CD4-positive, alpha-beta T cell treated with Interleukin-17A for 4 hours (primary cell): ENCODE results near the gene GCK.
A peak's percentile ranks its signal among the peaks of the same experiment; 100 is the strongest.
"Not testable (repeated sequence)": the region's sequence is repeated elsewhere in the genome, so short reads cannot be mapped to it uniquely, and the experiment has no call there.

Source experiments
- DNase-seq: peaks from one replicate; pipeline ENCODE4 v3.0.0-alpha.2; 2020; ENCODE audit warnings: mixed read lengths

GCK gene

DNA sequence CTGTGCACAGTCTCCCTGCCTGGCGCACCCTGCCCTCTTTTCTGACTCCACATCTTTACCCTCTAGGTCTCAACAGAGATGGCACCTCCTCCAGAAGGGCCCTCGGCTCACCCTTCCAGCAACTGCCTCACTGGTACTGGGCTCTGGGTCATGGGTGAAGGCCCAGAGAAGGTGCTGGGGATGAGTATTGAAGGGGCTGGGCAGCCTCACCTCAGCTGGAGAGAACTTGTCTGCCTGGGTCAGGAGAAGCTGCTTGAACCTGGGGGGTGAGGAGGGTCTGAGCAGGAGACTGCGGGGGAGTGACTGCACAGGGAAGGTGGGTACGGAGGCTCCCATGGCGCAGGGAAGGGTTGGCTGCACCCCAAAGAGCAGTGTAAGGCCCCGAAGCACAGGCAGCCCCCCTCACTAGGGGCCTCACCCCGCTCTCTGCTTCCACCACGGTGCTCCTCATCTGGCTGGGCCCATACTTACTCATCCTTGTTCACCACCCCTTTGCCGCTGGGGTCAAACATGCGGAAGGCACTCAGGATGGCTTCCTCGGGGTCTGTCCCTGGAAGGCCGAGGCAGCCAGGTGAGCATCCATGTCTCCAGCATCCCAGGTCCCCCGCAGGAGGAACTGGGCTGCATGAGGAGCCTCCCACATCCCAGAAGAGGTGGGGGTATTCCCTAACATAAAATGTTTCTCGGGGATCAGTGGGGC lies 49.8 kb downstream of the GCK start:
- DNase-seq = no peak

GRCh38 chr7:44138698-44139097 lies 50.5 kb downstream of the GCK start:
- DNase-seq = no peak

GRCh38 chr7:44136731-44137130 lies 52.5 kb downstream of the GCK start:
- DNase-seq = no peak

DNA sequence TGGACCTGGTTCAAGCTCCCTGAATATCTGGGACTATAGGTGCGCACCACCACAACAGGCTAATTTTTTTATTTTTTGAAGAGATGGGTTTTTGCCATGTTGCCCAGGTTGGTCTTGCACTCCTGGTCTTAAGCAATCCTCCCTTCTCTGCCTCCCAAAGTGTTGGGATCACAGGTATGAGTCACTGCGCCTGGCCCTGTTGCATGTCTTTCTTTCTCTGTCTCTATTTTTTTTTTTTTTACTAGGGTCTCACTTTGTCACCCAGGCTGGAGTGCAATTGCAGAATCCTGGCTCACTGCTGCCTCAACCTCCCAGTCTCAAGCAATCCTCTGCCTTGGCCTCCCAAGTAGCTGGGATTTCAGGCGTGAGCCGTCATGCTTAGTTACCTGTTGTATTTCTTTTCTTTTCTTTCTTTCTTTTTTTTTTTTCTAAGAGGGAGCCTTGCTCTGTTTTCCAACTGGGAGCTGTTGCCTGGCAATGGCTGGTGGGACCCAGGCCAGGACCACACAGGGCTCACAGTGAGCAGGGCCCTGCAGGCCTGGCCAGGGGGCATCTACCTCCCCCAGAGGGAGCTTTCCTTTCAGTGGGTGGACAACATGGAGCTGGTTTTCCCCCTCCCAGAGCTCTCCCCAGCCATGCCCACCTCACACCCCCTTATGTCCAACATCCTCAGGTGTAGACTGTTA lies 54.2 kb downstream of the GCK start:
- DNase-seq = no peak

DNA sequence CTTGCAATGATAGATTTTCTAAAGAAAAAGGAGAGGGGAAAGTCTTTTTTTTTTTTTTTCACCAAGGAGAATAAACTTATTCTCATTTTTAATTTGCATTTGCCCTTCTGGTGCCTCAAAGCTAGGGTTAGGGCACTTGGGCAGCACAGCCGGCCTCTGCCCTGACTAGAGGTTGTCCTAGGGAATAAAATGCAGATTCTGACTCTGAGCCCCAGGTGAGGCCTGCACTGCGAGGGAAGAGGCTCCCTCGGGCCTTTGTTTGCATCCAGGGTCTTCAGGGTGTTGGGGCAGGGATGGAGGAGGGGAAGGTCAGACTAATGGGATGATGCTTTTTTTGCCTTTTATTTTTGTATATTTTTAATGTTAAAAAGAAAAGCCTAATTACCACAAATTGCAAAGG lies 55.9 kb downstream of the GCK start:
- no peak for DNase-seq

GRCh38 chr7:44132039-44132438 lies 57.2 kb downstream of the GCK start:
- DNase-seq = no peak

- no peak for DNase-seq
Observed at GRCh38 chr7:44131173-44132029, 57.8 kb downstream of the GCK start.

DNA sequence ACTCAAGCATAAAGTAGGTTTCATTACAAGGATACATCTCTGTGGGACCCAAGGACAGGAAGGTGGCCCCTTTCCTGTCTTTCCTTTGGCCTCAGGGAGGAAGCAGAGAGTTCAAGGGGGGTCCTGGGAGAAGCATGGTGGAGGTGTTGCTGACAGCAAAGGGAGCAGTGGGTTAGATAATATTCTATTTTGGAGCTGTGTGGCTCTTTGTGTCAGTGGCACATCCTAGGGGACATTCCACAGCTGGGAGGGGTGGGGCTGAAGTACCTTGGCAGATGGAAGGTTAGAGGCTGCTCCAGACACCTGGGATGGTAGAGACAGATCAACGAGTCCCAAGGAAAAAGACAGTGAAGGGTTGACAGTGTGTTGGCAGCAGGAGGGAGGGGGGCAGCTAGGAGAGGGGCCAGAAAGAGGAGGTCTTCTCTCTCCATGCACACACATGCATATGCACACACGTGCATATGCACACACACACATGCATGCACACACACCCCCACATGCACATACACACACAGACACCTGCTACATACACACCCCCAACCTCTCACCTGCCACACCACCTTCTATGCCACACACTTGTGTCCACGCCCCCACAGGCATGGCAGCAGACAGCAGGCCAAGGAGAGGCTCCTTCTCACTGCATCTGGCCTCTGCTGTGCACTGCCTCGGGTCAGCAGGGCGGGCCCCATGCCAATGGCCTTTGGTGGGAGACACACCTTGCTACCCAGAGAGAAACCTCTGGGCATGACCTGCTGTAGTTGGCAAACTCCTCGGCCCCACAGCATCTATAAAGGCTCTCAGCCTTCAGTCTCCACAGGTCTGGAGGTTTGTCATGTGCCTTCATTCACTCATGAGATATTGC lies 60.3 kb downstream of the GCK start:
- DNase-seq = no peak

- DNase-seq = no peak
Observed at GRCh38 chr7:44127161-44127560, 62.1 kb downstream of the GCK start.

DNA sequence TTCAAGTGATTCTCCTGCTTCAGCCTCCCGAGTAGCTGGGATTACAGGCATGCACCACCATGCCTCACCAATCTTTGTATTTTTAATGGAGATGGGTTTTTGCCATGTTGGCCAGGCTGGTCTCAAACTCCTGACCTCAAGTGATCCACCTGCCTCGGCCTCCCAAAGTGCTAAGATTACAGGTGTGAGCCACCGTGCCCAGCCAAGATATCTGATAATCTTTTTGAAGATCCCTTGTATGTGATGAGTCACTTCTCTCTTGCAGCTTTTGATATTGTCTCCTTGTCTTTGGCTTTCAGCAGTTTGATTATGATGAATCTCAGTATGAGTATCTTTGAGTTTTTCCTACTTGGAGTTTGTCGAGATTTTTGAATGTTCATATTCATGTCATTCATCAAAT lies 62.7 kb downstream of the GCK start:
- not testable (repeated sequence) for DNase-seq

GRCh38 chr7:44124822-44125202 lies 64.4 kb downstream of the GCK start:
- no peak for DNase-seq

DNA sequence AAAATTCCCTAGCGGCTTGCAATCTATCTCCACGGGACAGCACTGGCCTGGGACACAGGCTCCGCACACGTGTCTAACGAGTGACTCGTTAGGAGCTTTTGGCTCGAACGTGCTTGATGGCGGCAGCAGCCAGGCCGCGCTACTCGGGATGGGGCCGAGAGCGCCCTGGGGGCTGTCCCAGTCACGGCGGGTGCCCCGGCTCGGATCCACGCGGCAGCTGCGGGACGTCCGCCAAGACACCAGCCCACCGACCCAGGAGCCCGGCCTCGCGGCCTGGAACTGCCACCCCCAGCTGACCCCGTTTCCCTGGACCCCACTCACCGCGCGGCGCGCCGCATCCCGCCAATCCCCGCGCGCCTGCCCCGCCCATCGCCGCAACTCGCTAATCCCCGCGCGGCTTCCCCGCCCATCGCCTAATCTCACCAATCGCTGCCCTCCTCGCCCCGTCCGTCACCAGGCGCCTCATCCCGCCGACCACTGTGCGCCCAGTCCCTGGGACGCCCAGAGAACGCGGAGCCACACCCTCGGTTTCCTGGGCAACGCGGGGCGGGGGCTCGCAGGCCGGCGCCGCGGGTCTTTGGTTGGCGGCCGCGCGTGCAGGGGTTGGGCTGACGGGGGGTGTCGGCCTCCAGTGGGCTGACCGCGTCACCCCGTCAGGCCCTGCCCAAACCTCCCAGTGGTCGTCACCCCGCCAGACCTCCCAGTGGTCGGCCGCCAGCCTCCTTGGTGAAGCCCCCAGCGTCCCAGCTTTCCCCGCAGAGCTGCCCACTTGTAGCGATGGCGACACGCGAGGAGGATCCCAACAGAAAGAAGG lies 65.8 kb downstream of the GCK start, which contains the start of gene POLD2:
TSS of gene POLD2 (minus strand) at position 359 of the 814 bp plus-strand sequence. CDS start 1,495 bp downstream, outside the sequence.
- DNase-seq = peak; percentile 98

GRCh38 chr7:44122529-44122928 lies 66.7 kb downstream of the GCK start:
- DNase-seq = no peak

DNA sequence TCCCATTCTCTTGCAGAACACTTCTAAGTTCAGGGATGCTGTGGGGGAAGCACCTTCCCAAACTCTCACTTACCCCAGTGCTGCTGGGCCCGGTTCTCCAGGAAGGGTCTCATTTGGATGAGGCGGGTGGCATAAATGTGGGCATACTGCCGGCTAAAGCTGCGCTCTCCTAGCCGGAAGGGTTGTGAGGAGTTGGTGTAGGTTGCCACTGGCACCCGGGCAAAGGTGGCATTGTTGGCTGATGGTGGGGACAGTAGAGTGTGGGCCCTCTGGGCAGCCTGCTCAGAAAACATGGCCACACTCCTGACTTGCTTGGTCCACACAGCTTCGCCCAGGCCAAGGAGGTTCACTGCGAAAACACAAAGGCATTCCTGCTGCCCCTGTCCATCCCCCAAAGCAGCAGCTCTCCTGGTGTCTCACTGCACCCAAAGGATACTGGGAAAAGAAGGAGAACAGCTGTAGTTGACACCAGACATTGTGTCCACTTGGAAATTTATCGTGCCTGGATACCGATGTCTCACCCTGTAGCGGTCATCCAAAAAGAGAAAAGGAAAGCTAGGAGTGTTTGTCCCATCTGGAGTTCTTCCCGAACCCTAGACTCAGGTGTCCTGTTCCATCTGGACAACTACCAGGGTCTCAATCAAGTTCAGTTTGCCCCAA lies 67.3 kb downstream of the GCK start:
- DNase-seq = no peak

- DNase-seq = no peak
Observed at GRCh38 chr7:44120395-44120794, 68.8 kb downstream of the GCK start.

DNA sequence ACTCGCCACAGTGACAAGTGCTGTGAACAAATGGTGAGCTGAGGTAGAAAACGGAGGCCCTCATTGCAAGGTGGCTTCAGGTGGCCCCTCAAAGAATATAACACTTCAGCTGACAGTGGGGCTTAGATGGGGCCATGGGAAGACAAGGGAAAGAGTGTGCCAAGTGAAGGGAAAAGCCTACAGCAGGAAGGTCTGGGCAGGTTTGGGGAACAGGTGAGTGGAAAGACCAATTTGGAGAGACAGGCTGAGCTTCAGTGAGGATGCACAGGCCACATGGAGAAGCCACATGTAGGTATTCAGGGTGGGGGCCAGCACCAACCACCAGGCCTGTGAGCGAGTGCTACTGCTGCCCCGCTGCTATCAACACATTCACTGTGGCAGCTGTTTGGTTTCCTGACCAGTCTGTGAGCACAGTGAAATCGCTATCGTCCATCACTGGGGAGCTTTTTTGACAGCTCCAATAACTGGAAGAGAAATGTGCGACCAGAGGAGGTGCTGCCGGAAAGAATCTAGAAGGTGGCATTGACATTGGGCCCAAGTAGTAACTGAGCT lies 69.3 kb downstream of the GCK start:
- no peak for DNase-seq

GRCh38 chr7:44117801-44118429 lies 71.3 kb downstream of the GCK start:
- no peak for DNase-seq

DNA sequence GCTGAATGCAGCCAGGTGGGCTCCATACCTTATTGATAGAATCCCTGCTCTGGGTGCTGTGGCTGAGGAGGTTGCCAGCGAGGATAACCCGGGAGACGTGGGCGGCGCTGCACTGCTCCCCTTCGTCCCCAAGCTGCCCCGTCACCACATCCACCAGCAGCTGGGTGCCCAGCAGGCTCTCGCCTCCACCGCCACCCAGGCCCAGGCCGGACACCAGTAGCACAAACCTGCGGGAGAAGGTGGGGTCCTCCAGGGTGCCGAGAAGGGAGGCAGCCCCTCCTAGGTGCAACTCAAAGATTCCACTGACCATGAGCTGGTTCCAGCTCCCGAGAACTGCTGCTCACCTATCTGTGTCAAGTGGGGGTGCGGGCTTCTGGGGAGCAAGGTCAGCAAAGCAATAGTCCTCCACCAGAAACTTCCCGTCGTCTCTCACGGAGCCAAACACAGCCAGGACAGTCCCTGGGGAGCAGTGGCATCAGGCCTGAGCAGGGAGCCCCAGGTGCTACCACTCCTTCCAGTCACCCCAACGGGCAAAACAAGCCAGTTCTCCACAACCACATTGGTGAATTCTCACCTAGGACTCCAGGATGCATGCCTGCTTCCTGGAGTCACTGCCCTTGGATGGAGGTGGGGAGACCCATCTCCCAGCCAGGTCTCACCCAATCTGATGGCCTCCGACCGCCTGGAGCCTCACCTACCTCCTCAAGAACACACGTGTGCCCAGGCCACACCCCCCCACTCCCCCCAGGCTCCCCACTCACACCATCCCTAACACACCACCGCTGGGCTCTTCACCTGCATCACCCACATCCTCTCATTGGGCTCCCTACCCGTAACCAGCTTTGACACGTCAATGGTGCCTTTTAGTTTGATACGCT lies 72.2 kb downstream of the GCK start:
- DNase-seq = no peak

DNA sequence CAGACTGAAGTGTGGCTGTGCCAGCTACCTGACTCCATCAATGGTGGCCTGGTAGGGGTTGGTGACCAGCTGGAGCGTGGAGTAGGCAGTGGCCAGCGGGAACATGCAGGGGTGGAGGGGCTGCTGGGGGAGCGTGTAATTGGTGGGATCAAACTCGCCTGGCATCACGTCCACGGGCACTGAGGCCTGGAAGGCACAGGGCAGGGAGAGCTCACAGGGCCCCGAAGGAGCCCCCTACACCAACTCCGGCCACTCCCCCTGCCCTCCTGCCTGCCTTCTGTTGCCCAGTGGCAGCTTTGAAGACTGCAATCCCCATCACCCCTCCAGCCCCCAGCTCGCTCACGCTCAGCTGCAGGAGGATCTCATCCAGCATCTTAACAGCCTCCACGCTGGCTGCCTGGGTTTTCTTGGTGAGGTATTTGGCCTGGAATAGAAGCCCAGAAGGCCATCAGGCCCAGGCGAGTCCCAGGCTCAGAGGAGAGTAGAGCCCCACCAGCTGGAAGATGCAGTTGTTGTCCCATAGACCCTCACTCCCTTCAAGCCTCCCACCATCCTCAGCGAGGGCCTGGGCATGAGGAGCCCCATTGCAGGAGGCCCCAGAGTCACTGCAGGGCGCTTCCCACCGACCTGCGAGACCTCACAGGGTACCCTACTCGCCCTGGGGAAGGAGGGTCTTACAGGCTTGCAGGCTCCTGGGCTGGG lies 73.0 kb downstream of the GCK start:
- DNase-seq = no peak
